ENCODE data around the gene FOXF1. TPM values are rescaled to one million over a fixed set of nuclear protein-coding genes. Genes with fewer than 3 reads are reported as not detected.

Gene FOXF1
- total and polyA plus RNA-seq, 3 experiments from 2014 or later, result not detected

GRCh38 chr16:86529160-86529559 is 18.8 kb downstream of the FOXF1 start:
- ChIA-PET CTCF (no interaction called here), POLR2A (no interaction called here)
- no peak overlapping the region for H3K4me3 ChIP-seq (ENCODE audit: low read length)

DNA sequence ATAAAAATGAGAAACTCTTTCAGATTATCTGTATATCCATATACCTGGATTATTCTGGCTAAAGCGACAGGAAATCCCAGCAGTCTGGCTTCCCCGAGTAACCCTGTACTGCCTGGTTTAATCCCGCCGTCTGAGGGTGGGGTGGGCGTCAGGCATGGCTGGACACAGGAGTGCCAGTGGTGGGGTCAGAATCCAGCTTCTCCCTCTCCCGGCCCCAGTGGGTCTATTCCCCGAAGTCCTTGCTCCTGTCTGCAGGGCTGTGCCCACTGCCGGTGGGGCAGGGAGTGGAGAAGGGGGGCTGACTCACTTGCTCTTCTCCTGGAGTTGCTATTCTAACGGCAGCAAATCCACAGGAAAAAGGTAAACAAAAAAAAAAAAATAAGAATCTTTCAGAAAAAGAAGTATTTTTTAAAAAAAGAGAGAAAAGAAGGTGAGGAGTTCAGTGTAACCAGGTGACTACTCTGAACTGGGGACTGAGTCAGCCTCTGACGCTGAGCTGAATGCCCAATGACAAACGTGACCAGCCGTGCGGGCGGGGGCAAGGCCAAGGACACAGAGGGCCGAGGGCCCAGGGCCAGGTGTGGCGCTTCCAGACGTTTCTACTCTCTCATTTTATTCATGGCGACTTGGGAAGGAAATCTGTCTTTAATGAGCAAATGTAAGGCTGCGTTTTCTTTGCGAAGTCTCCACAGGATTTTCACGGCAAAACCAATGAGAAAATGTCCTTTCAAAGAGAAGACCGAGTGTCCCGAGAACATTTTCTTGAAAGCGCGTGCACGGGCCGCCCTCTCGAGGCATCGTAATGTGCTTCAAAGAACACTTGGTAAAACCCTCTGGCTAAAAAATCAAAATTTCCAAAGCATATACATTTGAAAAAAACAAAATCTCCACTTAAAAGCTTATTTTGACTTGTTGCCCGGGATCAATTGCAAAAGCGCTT is 20.2 kb downstream of the FOXF1 start:
- Mint-ChIP-seq H3K9me3 (peaks cover 3 to 9% (median 4%) of the 10 kb centered on the region in 5 donors), H3K27ac (no peak overlapping the region), H3K27me3 (no peaks in the 10 kb centered on the region), H3K4me3 (no peak overlapping the region), H3K4me1 (no peaks in the 10 kb centered on the region), H3K36me3 (peaks cover 3 to 39% (median 6%) of the 10 kb centered on the region in 3 donors)
- ChIA-PET POLR2A (no interaction called here), CTCF (no interaction called here)
- Histone ChIP-seq H3K9me3 (ENCODE audit: low read length) (no peaks in the 10 kb centered on the region), H3K4me3 (ENCODE audit: low read length) (no peak overlapping the region), H3K27me3 (ENCODE audit: insufficient read depth, low read length, poor library complexity, severe bottlenecking) (no peaks in the 10 kb centered on the region), H3K36me3 (ENCODE audit: insufficient read depth, low read length) (no peaks in the 10 kb centered on the region), H3K27ac (ENCODE audit: low read depth, low read length) (no peak overlapping the region), H3K4me1 (ENCODE audit: insufficient read depth, low read length) (no peaks in the 10 kb centered on the region)
- DNase-seq, result peak in 1 of 5 donors; percentile 29

More at GRCh38 chr16:86529160-86529559, 18.8 kb downstream of the FOXF1 start:
- Mint-ChIP-seq H3K4me1 (no peaks in the 10 kb centered on the region), H3K4me3 (no peak overlapping the region), H3K27me3 (no peaks in the 10 kb centered on the region), H3K9me3 (peaks cover 3 to 10% (median 5%) of the 10 kb centered on the region in 5 donors), H3K36me3 (peaks cover 3 to 36% (median 6%) of the 10 kb centered on the region in 3 donors), H3K27ac (no peak overlapping the region)
- Histone ChIP-seq H3K4me1 (ENCODE audit: insufficient read depth, low read length) (no peaks in the 10 kb centered on the region), H3K27ac (ENCODE audit: low read depth, low read length) (no peak overlapping the region), H3K36me3 (ENCODE audit: insufficient read depth, low read length) (no peaks in the 10 kb centered on the region), H3K9me3 (ENCODE audit: low read length) (no peaks in the 10 kb centered on the region), H3K27me3 (ENCODE audit: insufficient read depth, low read length, poor library complexity, severe bottlenecking) (no peaks in the 10 kb centered on the region)
- no peak for DNase-seq

GRCh38 chr16:86531191-86531545 is 20.8 kb downstream of the FOXF1 start:
- CTCF ChIA-PET, result no interaction called here

DNA sequence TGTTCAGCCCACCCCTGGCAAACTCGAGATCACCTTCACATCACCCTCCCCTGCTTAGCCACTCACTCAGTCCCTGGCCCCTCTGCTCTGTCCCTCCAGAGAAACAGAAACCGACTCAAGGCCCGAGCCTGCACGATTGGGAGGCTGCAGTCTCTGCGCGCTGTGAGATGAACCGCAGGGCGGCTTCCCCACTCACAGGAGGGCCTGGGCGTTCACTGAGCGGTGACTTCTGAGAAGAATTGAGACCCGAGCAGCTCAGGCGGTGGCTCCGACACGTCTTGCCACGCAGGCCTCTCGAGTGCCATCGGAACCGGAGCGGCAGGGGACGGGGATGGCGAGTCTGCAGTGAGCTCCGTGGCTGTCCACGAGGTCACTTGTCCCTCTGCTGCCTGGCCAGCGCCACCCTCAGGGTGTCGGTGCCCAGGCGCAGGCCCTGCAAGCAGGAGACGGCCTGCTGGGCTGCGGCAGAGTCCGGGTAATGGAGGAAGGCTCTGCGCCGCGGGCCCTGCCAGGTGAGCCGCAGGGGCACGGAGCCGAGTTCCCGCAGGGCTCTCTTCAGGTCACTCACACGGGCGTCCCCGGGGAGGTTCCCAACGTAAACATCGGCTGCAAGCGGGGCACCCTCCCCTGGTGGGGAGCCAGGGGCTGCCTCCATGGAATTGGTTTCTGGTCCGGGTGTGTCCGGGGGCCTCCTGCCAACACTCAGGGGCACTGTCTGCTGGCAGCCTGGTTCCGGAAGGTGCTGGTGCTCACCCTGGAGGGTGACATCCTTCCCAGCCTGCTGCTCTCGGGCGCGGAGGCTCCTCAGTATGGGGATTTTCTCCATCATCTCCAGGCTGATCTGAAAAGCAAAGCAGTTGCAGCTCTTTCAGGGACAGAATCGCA is 21.6 kb downstream of the FOXF1 start:
- no peak overlapping the region for H3K4me3 Mint-ChIP-seq
- Histone ChIP-seq H3K4me1 (ENCODE audit: insufficient read depth, low read length) (no peaks in the 10 kb centered on the region), H3K4me3 (ENCODE audit: low read length) (no peak overlapping the region), H3K36me3 (ENCODE audit: insufficient read depth, low read length) (no peaks in the 10 kb centered on the region), H3K9me3 (ENCODE audit: low read length) (no peaks in the 10 kb centered on the region), H3K27ac (ENCODE audit: low read depth, low read length) (no peak overlapping the region), H3K27me3 (ENCODE audit: insufficient read depth, low read length, poor library complexity, severe bottlenecking) (no peaks in the 10 kb centered on the region)
- ChIA-PET CTCF (no interaction called here), POLR2A (no interaction called here)
- no peaks in the 10 kb centered on the region for H3K27me3 Mint-ChIP-seq
- no peak overlapping the region for H3K27ac Mint-ChIP-seq
- DNase-seq, result peak in 1 of 5 donors; percentile 43
- peaks cover 3 to 51% (median 6%) of the 10 kb centered on the region in 3 donors for H3K36me3 Mint-ChIP-seq
- H3K4me1 Mint-ChIP-seq, result no peaks in the 10 kb centered on the region
- peaks cover 0 to 4% (median 0%) of the 10 kb centered on the region in 5 donors for H3K9me3 Mint-ChIP-seq

More at GRCh38 chr16:86531191-86531545, 20.8 kb downstream of the FOXF1 start:
- H3K27ac ChIP-seq (ENCODE audit: low read depth, low read length), result no peak overlapping the region
- Mint-ChIP-seq H3K9me3 (peaks cover 0 to 6% (median 4%) of the 10 kb centered on the region in 5 donors), H3K4me1 (no peaks in the 10 kb centered on the region), H3K4me3 (no peak overlapping the region), H3K27me3 (no peaks in the 10 kb centered on the region), H3K36me3 (peaks cover 3 to 44% (median 6%) of the 10 kb centered on the region in 3 donors), H3K27ac (no peak overlapping the region)
- no peaks in the 10 kb centered on the region for H3K4me1 ChIP-seq (ENCODE audit: insufficient read depth, low read length)
- H3K36me3 ChIP-seq (ENCODE audit: insufficient read depth, low read length), result no peaks in the 10 kb centered on the region
- H3K4me3 ChIP-seq (ENCODE audit: low read length), result no peak overlapping the region
- no peaks in the 10 kb centered on the region for H3K27me3 ChIP-seq (ENCODE audit: insufficient read depth, low read length, poor library complexity, severe bottlenecking)
- H3K9me3 ChIP-seq (ENCODE audit: low read length), result no peaks in the 10 kb centered on the region
- POLR2A ChIA-PET, result no interaction called here
- DNase-seq, result peak in 1 of 5 donors; percentile 1

GRCh38 chr16:86532526-86532815 is 22.1 kb downstream of the FOXF1 start:
- POLR2A ChIA-PET, result no interaction called here
- peaks cover 0 to 3% (median 0%) of the 10 kb centered on the region in 5 donors for H3K9me3 Mint-ChIP-seq
- H3K27ac Mint-ChIP-seq, result no peak overlapping the region
- Histone ChIP-seq H3K36me3 (ENCODE audit: insufficient read depth, low read length) (no peaks in the 10 kb centered on the region), H3K9me3 (ENCODE audit: low read length) (no peaks in the 10 kb centered on the region), H3K4me1 (ENCODE audit: insufficient read depth, low read length) (no peaks in the 10 kb centered on the region), H3K27me3 (ENCODE audit: insufficient read depth, low read length, poor library complexity, severe bottlenecking) (no peaks in the 10 kb centered on the region), H3K4me3 (ENCODE audit: low read length) (no peak overlapping the region), H3K27ac (ENCODE audit: low read depth, low read length) (no peak overlapping the region)
- H3K4me1 Mint-ChIP-seq, result no peaks in the 10 kb centered on the region
- no peak overlapping the region for H3K4me3 Mint-ChIP-seq
- peak in 1 of 5 donors; percentile 26 for DNase-seq
- no peaks in the 10 kb centered on the region for H3K27me3 Mint-ChIP-seq
- CTCF ChIA-PET, result no interaction called here
- peaks cover 3 to 56% (median 9%) of the 10 kb centered on the region in 3 donors for H3K36me3 Mint-ChIP-seq

- Mint-ChIP-seq H3K27me3 (no peaks in the 10 kb centered on the region), H3K27ac (no peak overlapping the region), H3K9me3 (no peaks in the 10 kb centered on the region), H3K36me3 (peaks cover 3 to 61% (median 9%) of the 10 kb centered on the region in 3 donors), H3K4me3 (no peak overlapping the region), H3K4me1 (no peaks in the 10 kb centered on the region)
- DNase-seq, result peak in 1 of 5 donors; percentile 23
- Histone ChIP-seq H3K4me1 (ENCODE audit: insufficient read depth, low read length) (no peaks in the 10 kb centered on the region), H3K27ac (ENCODE audit: low read depth, low read length) (no peak overlapping the region), H3K4me3 (ENCODE audit: low read length) (no peak overlapping the region), H3K27me3 (ENCODE audit: insufficient read depth, low read length, poor library complexity, severe bottlenecking) (no peaks in the 10 kb centered on the region), H3K9me3 (ENCODE audit: low read length) (no peaks in the 10 kb centered on the region), H3K36me3 (ENCODE audit: insufficient read depth, low read length) (no peaks in the 10 kb centered on the region)
- ChIA-PET POLR2A (no interaction called here), CTCF (no interaction called here)
Observed at GRCh38 chr16:86533076-86533475, 22.7 kb downstream of the FOXF1 start.

DNA sequence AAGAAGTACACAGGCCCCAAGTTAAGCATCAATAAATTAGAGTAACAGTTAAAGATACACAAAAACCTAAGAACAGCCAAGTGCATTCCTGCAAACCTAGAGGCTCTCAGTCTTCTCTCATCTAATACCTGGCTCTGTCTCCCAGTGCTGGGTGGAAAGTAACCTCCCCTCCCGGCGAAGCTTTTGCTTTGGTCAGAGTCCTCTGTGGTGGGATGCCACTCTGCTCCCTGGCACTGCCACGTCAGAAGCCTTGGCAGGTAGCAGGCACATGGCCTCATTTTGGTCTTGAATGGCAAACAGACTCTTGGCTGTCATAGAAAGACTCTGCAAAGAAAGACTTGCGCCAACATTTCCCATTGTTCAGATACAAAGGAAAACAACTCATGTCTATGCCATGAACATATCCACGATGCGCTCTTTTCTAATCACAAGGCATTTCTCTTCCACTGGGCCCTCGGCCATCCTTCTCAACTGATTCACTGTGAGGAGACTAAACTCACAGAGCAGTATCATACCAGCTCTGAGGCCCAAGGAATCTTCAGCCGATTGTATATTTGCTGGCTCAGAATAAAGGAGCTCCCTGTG is 23.5 kb downstream of the FOXF1 start:
- Mint-ChIP-seq H3K9me3 (no peaks in the 10 kb centered on the region), H3K4me3 (no peak overlapping the region), H3K36me3 (peaks cover 3 to 68% (median 13%) of the 10 kb centered on the region in 3 donors), H3K27ac (no peak overlapping the region), H3K27me3 (no peaks in the 10 kb centered on the region), H3K4me1 (no peaks in the 10 kb centered on the region)
- Histone ChIP-seq H3K27me3 (ENCODE audit: insufficient read depth, low read length, poor library complexity, severe bottlenecking) (no peaks in the 10 kb centered on the region), H3K9me3 (ENCODE audit: low read length) (no peaks in the 10 kb centered on the region), H3K36me3 (ENCODE audit: insufficient read depth, low read length) (no peaks in the 10 kb centered on the region), H3K4me3 (ENCODE audit: low read length) (no peak overlapping the region), H3K27ac (ENCODE audit: low read depth, low read length) (no peak overlapping the region), H3K4me1 (ENCODE audit: insufficient read depth, low read length) (no peaks in the 10 kb centered on the region)
- POLR2A ChIA-PET, result no interaction called here
- CTCF ChIA-PET, result no interaction called here
- peak in 1 of 5 donors; percentile 3 for DNase-seq

Measured in CD8-positive, alpha-beta memory T cell (primary cell).